Activated naive CD4-positive, alpha-beta T cell treated with anti-CD3 and anti-CD28 coated beads, Interleukin-2, amount 10 ng/mL, durations not matched to agents 7 days and 5 days (primary cell): ENCODE measurements around the gene CMC4.

Experiments
- CTCF ChIA-PET: fragments of 350-600 bp; sonication (Branson Sonifier 250); formaldehyde crosslinking; loops from one replicate; lab custom pipeline; 2021; ENCODE audit warnings: antibody characterized with exemption; lab: Charles Lee
- DNase-seq: peaks from one replicate; pipeline ENCODE4 v3.0.0-alpha.2; 2020
- H3K27ac Mint-ChIP-seq: one replicate; pipeline ENCODE4 v1.8.0; 2021; ENCODE audit warnings: mild to moderate bottlenecking, moderate library complexity, mixed read lengths
- H3K27me3 Mint-ChIP-seq: one replicate; pipeline ENCODE4 v1.8.0; 2021; ENCODE audit warnings: mild to moderate bottlenecking, mixed read lengths
- H3K36me3 Mint-ChIP-seq: one replicate; pipeline ENCODE4 v1.8.0; 2021; ENCODE audit warnings: mixed read lengths
- H3K4me1 Mint-ChIP-seq: one replicate; pipeline ENCODE4 v1.8.0; 2021; ENCODE audit warnings: mixed read lengths
- H3K4me3 Mint-ChIP-seq: one replicate; pipeline ENCODE4 v1.8.0; 2021; ENCODE audit warnings: mild to moderate bottlenecking, moderate library complexity, mixed read lengths
- H3K9me3 Mint-ChIP-seq: one replicate; pipeline ENCODE4 v1.8.0; 2021; ENCODE audit warnings: mixed read lengths

The CMC4 gene

GRCh38 chrX:155035688-155036087 is 35.2 kb downstream of the CMC4 start:
- no peak overlapping the region for H3K27ac Mint-ChIP-seq
- peaks cover 5% of the 10 kb centered on the region for H3K4me1 Mint-ChIP-seq
- no peak for DNase-seq
- peaks cover 1% of the 10 kb centered on the region for H3K9me3 Mint-ChIP-seq
- no peaks in the 10 kb centered on the region for H3K27me3 Mint-ChIP-seq
- peaks cover 32% of the 10 kb centered on the region for H3K36me3 Mint-ChIP-seq
- CTCF ChIA-PET, result no interaction called here
- no peak overlapping the region for H3K4me3 Mint-ChIP-seq

- DNase-seq, result no peak
- Mint-ChIP-seq H3K36me3 (peaks cover 16% of the 10 kb centered on the region), H3K9me3 (peaks cover 1% of the 10 kb centered on the region), H3K27me3 (peaks cover 2% of the 10 kb centered on the region), H3K27ac (no peak overlapping the region), H3K4me1 (peaks cover 21% of the 10 kb centered on the region), H3K4me3 (no peak overlapping the region)
- CTCF ChIA-PET, result no interaction called here
These were observed 39.3 kb downstream of the CMC4 start for GRCh38 chrX:155031657-155032056.

DNA sequence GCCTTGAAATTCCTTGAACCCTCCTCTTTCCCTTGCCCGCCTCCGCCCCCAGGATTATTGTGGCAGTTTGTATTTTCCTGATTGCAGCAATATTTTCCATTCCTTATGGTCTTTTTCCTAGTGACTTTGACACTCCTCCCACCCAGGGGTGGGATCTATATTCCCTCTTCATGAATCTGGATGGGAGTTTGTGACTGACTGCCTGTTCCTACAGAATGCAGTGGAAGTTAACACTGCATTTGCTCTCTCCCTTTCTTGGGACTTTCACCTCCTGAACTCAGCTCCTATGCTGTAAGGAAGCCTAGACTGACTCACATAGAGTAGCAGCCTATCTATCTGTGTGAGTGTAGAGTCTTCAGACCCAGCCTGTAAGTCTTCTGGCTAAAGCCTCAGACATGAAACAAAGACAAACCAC is 42.1 kb downstream of the CMC4 start:
- no peaks in the 10 kb centered on the region for H3K9me3 Mint-ChIP-seq
- H3K4me1 Mint-ChIP-seq, result peaks cover 23% of the 10 kb centered on the region
- CTCF ChIA-PET, result no interaction called here
- H3K4me3 Mint-ChIP-seq, result peak overlapping the region; percentile 47
- no peak for DNase-seq
- H3K36me3 Mint-ChIP-seq, result no peaks in the 10 kb centered on the region
- peaks cover 8% of the 10 kb centered on the region for H3K27me3 Mint-ChIP-seq
- peak overlapping the region; percentile 79 for H3K27ac Mint-ChIP-seq

- peaks cover 8% of the 10 kb centered on the region for H3K27me3 Mint-ChIP-seq
- H3K4me3 Mint-ChIP-seq, result peak overlapping the region; percentile 88
- DNase-seq, result no peak
- peak overlapping the region; percentile 97 for H3K27ac Mint-ChIP-seq
- peaks cover 23% of the 10 kb centered on the region for H3K4me1 Mint-ChIP-seq
- H3K36me3 Mint-ChIP-seq, result no peaks in the 10 kb centered on the region
- CTCF ChIA-PET, result no interaction called here
- H3K9me3 Mint-ChIP-seq, result no peaks in the 10 kb centered on the region
These were observed 42.8 kb downstream of the CMC4 start for GRCh38 chrX:155028129-155028528.

- H3K27me3 Mint-ChIP-seq, result peaks cover 8% of the 10 kb centered on the region
- peak overlapping the region; percentile 97 for H3K27ac Mint-ChIP-seq
- H3K9me3 Mint-ChIP-seq, result no peaks in the 10 kb centered on the region
- CTCF ChIA-PET, result no interaction called here
- no peaks in the 10 kb centered on the region for H3K36me3 Mint-ChIP-seq
- no peak for DNase-seq
- peak overlapping the region; percentile 88 for H3K4me3 Mint-ChIP-seq
- peaks cover 23% of the 10 kb centered on the region for H3K4me1 Mint-ChIP-seq
These were observed 43.3 kb downstream of the CMC4 start for GRCh38 chrX:155027509-155028066.

DNA sequence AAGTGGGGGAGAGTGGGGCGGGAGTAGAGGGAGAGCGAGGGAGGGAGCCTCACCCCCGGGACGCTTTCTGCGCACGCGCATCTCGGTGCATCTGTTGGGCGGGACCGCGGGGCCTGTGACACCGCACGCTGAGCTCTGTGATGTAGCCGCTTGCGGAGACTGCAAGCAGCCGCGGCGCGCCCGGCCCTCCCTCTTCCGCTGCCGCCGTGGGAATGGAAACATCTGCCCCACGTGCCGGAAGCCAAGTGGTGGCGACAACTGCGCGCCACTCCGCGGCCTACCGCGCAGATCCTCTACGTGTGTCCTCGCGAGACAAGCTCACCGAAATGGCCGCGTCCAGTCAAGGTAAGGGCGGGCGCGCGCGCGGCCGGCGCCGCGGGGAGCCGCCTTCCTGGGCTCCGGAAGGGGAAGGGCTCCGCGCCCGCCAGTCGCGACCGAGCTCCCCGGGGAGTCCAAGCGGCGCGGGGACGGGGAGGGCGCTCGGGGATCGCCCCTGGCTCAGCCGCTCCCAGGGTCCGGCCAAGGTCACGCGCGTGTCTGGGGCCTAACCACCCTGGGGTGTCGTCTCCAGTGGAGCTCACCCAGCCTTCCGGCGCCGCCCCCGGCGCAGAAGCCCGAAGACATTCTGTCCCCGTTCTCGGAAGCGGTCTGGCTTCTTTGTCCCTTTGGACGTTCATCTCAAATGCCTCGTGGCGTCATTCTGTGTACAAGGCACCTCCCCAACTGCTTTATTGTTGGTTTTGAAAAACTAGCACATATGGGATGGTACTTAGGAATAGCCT is 44.0 kb downstream of the CMC4 start, which contains the start of gene FUNDC2:
Gene FUNDC2, plus strand, starts transcription at position 118 of the 782 bp plus-strand sequence. Its CDS starts 95 bp downstream, at position 213.
- Mint-ChIP-seq H3K4me3 (peak within 1 kb of the TSS; percentile 88), H3K27me3 (peaks cover 12% of the 10 kb centered on the region), H3K36me3 (no peaks in the 10 kb centered on the region), H3K4me1 (peaks cover 23% of the 10 kb centered on the region), H3K27ac (peak within 1 kb of the TSS; percentile 97), H3K9me3 (no peaks in the 10 kb centered on the region)
- peak; percentile 95 for DNase-seq
- CTCF ChIA-PET, result interaction anchor here (1.0 kb wide), 1 partner anchor 109 kb away, joined by 3 read pairs; no protein-coding TSS in a partner anchor

- no peaks in the 10 kb centered on the region for H3K9me3 Mint-ChIP-seq
- DNase-seq, result no peak
- peak overlapping the region; percentile 73 for H3K4me3 Mint-ChIP-seq
- peaks cover 23% of the 10 kb centered on the region for H3K4me1 Mint-ChIP-seq
- H3K27ac Mint-ChIP-seq, result peak overlapping the region; percentile 93
- H3K27me3 Mint-ChIP-seq, result peaks cover 12% of the 10 kb centered on the region
- CTCF ChIA-PET, result interaction anchor here (1.0 kb wide), 1 partner anchor 108 kb away, joined by 3 read pairs; no protein-coding TSS in a partner anchor
- no peaks in the 10 kb centered on the region for H3K36me3 Mint-ChIP-seq
These were observed 44.6 kb downstream of the CMC4 start for GRCh38 chrX:155026420-155026726.

DNA sequence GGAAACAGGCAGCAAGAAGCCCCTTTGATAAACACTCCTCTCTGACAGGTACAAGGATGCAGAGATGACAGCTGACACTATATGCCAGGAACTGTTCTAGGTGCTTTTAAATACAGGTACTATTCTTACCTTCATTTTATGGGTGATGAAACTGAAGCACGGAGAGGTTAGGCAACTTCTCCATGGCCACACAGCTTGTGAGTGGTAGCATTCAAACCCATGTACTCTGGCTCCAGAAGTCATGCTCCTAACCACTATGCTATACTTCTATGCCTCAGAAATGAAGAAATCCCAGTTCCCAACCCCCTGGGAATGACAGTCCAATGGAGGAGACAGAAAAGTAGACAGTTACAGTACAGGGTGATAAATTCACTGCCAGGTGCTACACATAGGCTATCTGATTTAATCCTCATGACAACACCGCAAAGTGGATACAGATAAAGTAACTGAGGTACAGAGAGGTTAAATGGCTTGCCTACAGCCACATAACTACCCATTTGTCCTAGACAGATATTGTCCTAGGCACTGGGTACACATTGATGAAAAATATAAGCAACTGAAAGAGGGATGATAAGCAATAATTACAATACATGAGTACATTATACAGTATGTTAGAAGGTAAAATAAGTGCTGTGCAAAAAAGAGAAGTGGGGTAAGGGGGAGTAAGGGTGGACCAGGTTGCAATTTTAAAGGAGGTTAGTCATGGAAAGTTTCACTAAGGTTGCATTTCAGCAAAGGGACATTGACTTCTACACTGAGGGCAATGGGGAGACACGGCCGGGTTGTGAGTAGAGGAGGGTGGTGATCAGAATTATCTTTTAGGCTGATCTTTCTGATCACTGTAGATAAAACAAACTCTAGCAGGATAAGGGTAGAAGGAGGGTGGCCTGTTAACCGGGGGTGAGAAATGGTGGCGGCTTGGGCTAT is 46.8 kb downstream of the CMC4 start:
- Mint-ChIP-seq H3K27ac (peak overlapping the region; percentile 9), H3K9me3 (no peaks in the 10 kb centered on the region), H3K4me3 (no peak overlapping the region), H3K4me1 (peaks cover 17% of the 10 kb centered on the region), H3K36me3 (no peaks in the 10 kb centered on the region), H3K27me3 (peaks cover 15% of the 10 kb centered on the region)
- CTCF ChIA-PET, result no interaction called here
- DNase-seq, result no peak

GRCh38 chrX:155022585-155022984 is 48.4 kb downstream of the CMC4 start, which contains the start of gene F8:
TSS of gene F8 (minus strand) at chrX:155022723. CDS start at chrX:155022552, 171 bp downstream.
- no peak for DNase-seq
- Mint-ChIP-seq H3K4me3 (no peak within 1 kb of the TSS), H3K27ac (no peak within 1 kb of the TSS), H3K27me3 (peaks cover 15% of the 10 kb centered on the region), H3K4me1 (peaks cover 2% of the 10 kb centered on the region), H3K36me3 (no peaks in the 10 kb centered on the region), H3K9me3 (no peaks in the 10 kb centered on the region)
- CTCF ChIA-PET, result no interaction called here

- DNase-seq, result no peak
- H3K27me3 Mint-ChIP-seq, result peaks cover 12% of the 10 kb centered on the region
These were observed 50.3 kb downstream of the CMC4 start for GRCh38 chrX:155020591-155020990.

More at GRCh38 chrX:155020591-155020990, 50.3 kb downstream of the CMC4 start:
- no peaks in the 10 kb centered on the region for H3K9me3 Mint-ChIP-seq
- H3K36me3 Mint-ChIP-seq, result no peaks in the 10 kb centered on the region
- CTCF ChIA-PET, result no interaction called here
- no peak overlapping the region for H3K27ac Mint-ChIP-seq
- no peaks in the 10 kb centered on the region for H3K4me1 Mint-ChIP-seq
- no peak overlapping the region for H3K4me3 Mint-ChIP-seq
